Measurements from ENCODE around the gene METTL23. TPM values are rescaled to one million over a fixed set of nuclear protein-coding genes. Genes with fewer than 3 reads are reported as not detected.

METTL23 gene
- total RNA-seq, 2 experiments from 2014 or later, result 43.0 to 48.0 TPM

DNA sequence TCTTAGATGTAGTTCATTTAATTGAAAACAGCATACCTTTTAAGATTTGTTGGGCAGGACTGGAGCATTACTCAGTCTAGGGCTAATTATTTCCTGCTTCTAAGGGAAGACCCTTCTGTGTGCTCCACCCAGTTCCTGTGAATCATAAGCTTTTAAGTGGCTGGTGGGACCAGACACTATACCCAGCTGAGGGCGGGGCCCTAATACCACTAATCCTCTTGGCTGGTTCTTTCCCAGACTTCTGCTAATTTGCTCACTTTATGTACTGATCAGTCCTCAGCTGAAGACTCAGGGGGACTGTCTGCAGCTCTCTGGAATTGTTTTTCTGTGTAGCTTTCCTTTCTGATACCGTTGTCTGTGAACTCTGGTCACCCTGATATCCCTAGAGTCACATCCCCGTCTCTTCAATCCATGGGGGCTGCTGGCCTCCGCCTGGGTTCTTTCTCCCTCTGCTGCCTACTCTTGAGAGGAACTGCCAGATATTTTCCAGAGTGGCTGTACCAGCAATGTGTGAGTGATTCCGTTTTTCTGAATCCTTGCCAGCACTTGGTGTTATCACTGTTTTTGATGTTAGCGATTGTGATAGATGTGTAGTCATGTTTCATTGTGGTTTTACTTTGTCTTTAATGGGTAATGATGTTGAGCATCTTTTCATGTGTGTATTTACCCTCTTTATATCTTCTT, 46.3 kb downstream of the METTL23 start:
- ChIA-PET CTCF (interaction anchor here (0.6 to 0.8 kb wide), 3 partner anchors 8 to 374 kb away, joined by 3 read pairs; no protein-coding TSS in a partner anchor), POLR2A (interaction anchor here (0.9 to 1.8 kb wide), 14 partner anchors 9 to 46 kb away, joined by 3 to 48 read pairs (median 4); partner anchors contain the start of genes JMJD6, METTL23, MFSD11 and SRSF2)
- Mint-ChIP-seq H3K4me1 (peaks cover 30% of the 10 kb centered on the region), H3K36me3 (ENCODE audit: low read depth) (peaks cover 53% of the 10 kb centered on the region), H3K27ac (peak overlapping the region; percentile 90), H3K4me3 (peak overlapping the region; percentile 78), H3K27me3 (no peaks in the 10 kb centered on the region), H3K9me3 (no peaks in the 10 kb centered on the region)
- peak; percentile 56 for DNase-seq

DNA sequence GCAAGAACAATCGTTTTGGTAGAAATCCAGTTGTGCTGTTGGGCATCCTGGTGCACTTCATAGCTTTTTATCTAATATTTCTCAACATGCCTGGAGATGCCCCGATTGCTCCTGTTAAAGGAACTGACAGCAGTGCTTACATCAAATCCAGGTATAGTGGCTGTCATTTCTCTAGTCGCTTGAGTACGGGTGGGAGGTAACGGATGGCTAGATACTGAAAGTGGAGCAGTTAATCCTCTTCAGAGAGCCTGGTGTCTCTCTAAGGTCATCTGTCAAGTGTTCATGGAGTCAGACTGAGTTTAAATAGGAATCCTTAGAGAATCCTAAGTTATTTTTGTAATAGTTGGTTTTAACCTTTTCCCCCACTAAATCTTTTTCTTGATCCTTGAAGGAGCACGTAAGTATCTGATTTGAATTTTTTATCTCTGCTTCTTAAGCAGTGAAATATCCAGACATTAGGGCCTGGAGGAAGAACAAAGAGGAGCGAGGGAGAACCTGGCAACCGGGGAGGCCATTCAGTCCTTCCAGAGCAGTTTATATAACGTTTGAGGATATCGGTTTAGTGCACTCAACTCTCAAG, 48.5 kb downstream of the METTL23 start:
- no peaks in the 10 kb centered on the region for H3K9me3 Mint-ChIP-seq
- H3K4me3 Mint-ChIP-seq, result no peak overlapping the region
- peaks cover 57% of the 10 kb centered on the region for H3K36me3 Mint-ChIP-seq (ENCODE audit: low read depth)
- POLR2A ChIA-PET, result interaction anchor here (1.0 kb wide), 1 partner anchor 40 kb away, joined by 3 read pairs; no protein-coding TSS in a partner anchor
- H3K4me1 Mint-ChIP-seq, result peaks cover 35% of the 10 kb centered on the region
- peak overlapping the region; percentile 8 for H3K27ac Mint-ChIP-seq
- CTCF ChIA-PET, result interaction anchor here (0.7 kb wide), 1 partner anchor 14 kb away, joined by 4 read pairs; no protein-coding TSS in a partner anchor
- no peaks in the 10 kb centered on the region for H3K27me3 Mint-ChIP-seq
- DNase-seq, result no peak

DNA sequence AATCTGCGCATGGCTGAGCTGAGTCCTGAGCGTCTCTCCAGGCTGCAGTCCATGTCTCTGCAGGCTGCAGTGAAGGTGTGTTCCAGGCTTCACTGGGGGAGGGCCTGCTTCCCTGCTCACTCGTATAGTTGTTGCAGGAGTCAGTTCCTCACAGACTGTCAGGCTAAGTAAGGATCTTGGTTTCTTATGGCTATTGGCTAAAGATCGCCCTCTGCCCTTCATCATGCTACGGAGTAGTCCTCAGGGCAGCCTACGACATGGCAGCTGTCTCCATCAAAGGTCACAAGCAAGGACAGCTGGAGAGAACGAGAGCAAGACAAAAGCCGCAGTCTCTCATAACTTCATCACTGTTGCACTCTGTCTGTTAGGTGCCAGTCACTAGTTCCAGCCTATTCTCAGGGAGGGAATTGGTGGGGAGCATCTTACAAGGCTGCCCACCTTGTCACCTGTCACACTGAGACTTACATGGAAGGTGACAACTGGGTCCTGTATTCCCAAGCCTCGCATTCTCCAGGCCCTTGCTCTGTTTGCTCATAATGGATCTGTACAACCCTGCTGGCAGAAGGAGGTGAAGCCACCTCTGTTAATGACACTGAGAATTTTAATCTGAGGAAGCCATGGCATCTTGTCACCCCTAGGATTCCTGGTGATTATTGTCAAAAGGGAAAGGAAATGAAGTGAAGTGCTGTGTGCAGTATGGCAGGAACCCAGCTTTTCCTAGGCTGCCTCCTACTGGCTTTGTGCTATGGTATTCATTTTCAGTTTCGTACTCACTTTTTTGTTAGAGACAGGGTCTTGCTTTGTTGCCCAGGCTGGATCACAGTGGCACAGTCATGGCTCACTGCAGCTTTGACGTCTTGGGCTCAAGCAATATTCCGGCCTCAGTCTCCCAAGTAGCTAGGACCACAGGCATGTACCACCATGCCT, 54.7 kb downstream of the METTL23 start:
- ChIA-PET POLR2A (interaction anchor here (0.6 to 1.0 kb wide), 2 partner anchors 9 to 35 kb away, joined by 3 read pairs; no protein-coding TSS in a partner anchor), CTCF (interaction anchor here (1.0 kb wide), 1 partner anchor 8 kb away, joined by 3 read pairs; no protein-coding TSS in a partner anchor)
- H3K4me1 Mint-ChIP-seq, result peaks cover 10% of the 10 kb centered on the region
- H3K36me3 Mint-ChIP-seq (ENCODE audit: low read depth), result peaks cover 32% of the 10 kb centered on the region
- H3K4me3 Mint-ChIP-seq, result no peak overlapping the region
- H3K9me3 Mint-ChIP-seq, result no peaks in the 10 kb centered on the region
- no peak for DNase-seq
- H3K27me3 Mint-ChIP-seq, result no peaks in the 10 kb centered on the region
- H3K27ac Mint-ChIP-seq, result no peak overlapping the region

DNA sequence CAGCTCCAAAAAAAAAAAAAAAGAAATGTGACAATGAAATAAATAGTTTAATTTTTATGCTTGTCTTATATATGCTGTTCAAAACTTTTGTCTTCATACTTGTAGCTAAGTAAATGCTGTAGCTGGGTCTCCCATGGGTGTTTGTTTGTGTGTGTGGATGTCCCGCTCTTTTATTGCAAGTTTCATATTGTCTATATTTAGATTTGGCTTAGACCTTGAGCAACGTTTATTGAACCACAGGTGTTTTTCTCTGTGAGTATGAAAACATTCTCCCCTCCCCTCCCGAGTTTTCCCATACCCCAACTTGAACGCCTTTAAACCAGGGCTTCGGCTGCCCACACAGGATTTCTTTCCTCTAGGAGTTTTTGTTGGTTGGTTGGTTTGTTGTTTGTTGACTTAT, 56.5 kb downstream of the METTL23 start:
- Mint-ChIP-seq H3K27ac (no peak overlapping the region), H3K27me3 (no peaks in the 10 kb centered on the region), H3K4me1 (peaks cover 21% of the 10 kb centered on the region), H3K36me3 (ENCODE audit: low read depth) (peaks cover 24% of the 10 kb centered on the region), H3K4me3 (no peak overlapping the region), H3K9me3 (no peaks in the 10 kb centered on the region)
- ChIA-PET POLR2A (interaction anchor here (1.3 kb wide), 1 partner anchor 10 kb away, joined by 4 read pairs; no protein-coding TSS in a partner anchor), CTCF (interaction anchor here (0.7 kb wide), 1 partner anchor 557 kb away, joined by 3 read pairs; no protein-coding TSS in a partner anchor)
- no peak for DNase-seq

Other genes starting within 250 kb of the METTL23 start
- gene RHBDF2, start 225.4 kb upstream of the METTL23 start, total RNA-seq, result 10 to 100 TPM; 33.2 to 33.8 TPM
- gene CYGB, start 189.1 kb upstream of the METTL23 start, total RNA-seq, result not detected
- gene PRCD, start 186.8 kb upstream of the METTL23 start, total RNA-seq, result not detected
- gene ST6GALNAC2, start 141.0 kb upstream of the METTL23 start, total RNA-seq, result under 1 TPM; 0.25 to 0.65 TPM
- gene ST6GALNAC1, start 83.1 kb upstream of the METTL23 start, total RNA-seq, result 1 to 10 TPM; 3.1 to 4.0 TPM
- 1 to 10 TPM; 7.5 to 8.5 TPM for gene MXRA7, start 15.9 kb upstream of the METTL23 start, total RNA-seq
- gene JMJD6, start 233 bp upstream of the METTL23 start, total RNA-seq, result 10 to 100 TPM; 66.8 to 68.0 TPM
- gene SRSF2, start 10.5 kb downstream of the METTL23 start, total RNA-seq, result 100 to 1,000 TPM; 316 to 325 TPM
- gene MFSD11, start 11.3 kb downstream of the METTL23 start, total RNA-seq, result 10 to 100 TPM; 24.5 to 28.2 TPM
- under 1 TPM; 0.08 to 0.13 TPM for gene MGAT5B, start 141.6 kb downstream of the METTL23 start, total RNA-seq

Data from activated CD4-positive, alpha-beta memory T cell treated with anti-CD3 and anti-CD28 coated beads, Interleukin-2, amount 10 ng/mL, durations not matched to agents 7 days and 5 days (primary cell).